ENCODE results near the gene SREK1.

DNA sequence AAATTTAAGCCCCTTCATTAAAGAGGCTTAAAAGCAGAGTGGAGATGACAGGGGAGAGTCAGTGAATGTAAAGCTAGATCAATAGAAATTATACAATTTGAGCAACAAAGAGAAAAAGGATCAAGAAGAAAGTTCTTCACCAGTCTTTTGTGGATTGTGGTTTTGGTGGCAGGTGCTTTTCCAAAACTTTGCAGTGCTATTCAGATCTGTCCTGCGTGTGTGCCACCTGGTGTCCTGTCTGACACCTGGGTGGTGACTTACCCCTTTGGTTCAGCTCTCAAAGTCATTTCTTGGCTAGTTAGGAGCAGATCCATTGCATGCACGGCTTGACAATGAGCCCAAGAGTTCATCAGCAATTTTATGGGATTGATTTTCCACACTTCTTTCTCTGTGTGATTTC lies 69.4 kb downstream of the SREK1 start:
- TF ChIP-seq, protein P1, sequence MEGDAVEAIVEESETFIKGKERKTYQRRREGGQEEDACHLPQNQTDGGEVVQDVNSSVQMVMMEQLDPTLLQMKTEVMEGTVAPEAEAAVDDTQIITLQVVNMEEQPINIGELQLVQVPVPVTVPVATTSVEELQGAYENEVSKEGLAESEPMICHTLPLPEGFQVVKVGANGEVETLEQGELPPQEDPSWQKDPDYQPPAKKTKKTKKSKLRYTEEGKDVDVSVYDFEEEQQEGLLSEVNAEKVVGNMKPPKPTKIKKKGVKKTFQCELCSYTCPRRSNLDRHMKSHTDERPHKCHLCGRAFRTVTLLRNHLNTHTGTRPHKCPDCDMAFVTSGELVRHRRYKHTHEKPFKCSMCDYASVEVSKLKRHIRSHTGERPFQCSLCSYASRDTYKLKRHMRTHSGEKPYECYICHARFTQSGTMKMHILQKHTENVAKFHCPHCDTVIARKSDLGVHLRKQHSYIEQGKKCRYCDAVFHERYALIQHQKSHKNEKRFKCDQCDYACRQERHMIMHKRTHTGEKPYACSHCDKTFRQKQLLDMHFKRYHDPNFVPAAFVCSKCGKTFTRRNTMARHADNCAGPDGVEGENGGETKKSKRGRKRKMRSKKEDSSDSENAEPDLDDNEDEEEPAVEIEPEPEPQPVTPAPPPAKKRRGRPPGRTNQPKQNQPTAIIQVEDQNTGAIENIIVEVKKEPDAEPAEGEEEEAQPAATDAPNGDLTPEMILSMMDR (conservative IDR thresholded peaks at IDR 0.05), result no peak
- no peak for TF ChIP-seq ZFX (IDR thresholded peaks at IDR 0.05)
